CD4-positive, alpha-beta T cell treated with Interleukin-21 for 1 hour (primary cell): ENCODE results near the gene TUBB2A.
"Not testable (repeated sequence)": the region's sequence is repeated elsewhere in the genome, so short reads cannot be mapped to it uniquely, and the experiment has no call there.

Experiments used
- DNase-seq: peaks from one replicate; pipeline ENCODE4 v3.0.0-alpha.2; 2020

TUBB2A gene

GRCh38 chr6:3147914-3148757 lies 9.2 kb downstream of the TUBB2A start:
- no peak for DNase-seq

- DNase-seq = no peak
Measured at GRCh38 chr6:3144571-3144970, 12.8 kb downstream of the TUBB2A start.

- DNase-seq = no peak
Measured at GRCh38 chr6:3143158-3143557, 14.2 kb downstream of the TUBB2A start.

- no peak for DNase-seq
Measured at GRCh38 chr6:3142536-3142935, 14.8 kb downstream of the TUBB2A start.

GRCh38 chr6:3140201-3140600 lies 17.1 kb downstream of the TUBB2A start:
- no peak for DNase-seq

GRCh38 chr6:3139090-3139903 lies 18.0 kb downstream of the TUBB2A start:
- DNase-seq = no peak

- no peak for DNase-seq
Measured at GRCh38 chr6:3138341-3138740, 19.0 kb downstream of the TUBB2A start.

GRCh38 chr6:3137873-3138272 lies 19.5 kb downstream of the TUBB2A start:
- not testable (repeated sequence) for DNase-seq

GRCh38 chr6:3137057-3137777 lies 20.1 kb downstream of the TUBB2A start:
- DNase-seq = no peak

GRCh38 chr6:3136292-3137011 lies 20.9 kb downstream of the TUBB2A start:
- DNase-seq = no peak

- no peak for DNase-seq
Measured at GRCh38 chr6:3135668-3136291, 21.6 kb downstream of the TUBB2A start.

GRCh38 chr6:3133515-3133914 lies 23.8 kb downstream of the TUBB2A start:
- DNase-seq = no peak

GRCh38 chr6:3131695-3132094 lies 25.6 kb downstream of the TUBB2A start:
- no peak for DNase-seq

- DNase-seq = no peak
Measured at GRCh38 chr6:3128356-3129108, 28.8 kb downstream of the TUBB2A start.

- no peak for DNase-seq
Measured at GRCh38 chr6:3125815-3126214, 31.5 kb downstream of the TUBB2A start.

GRCh38 chr6:3124667-3125066 lies 32.7 kb downstream of the TUBB2A start:
- no peak for DNase-seq

GRCh38 chr6:3122823-3123182 lies 34.5 kb downstream of the TUBB2A start:
- DNase-seq = no peak

GRCh38 chr6:3120765-3121089 lies 36.6 kb downstream of the TUBB2A start:
- no peak for DNase-seq

GRCh38 chr6:3119040-3119723 lies 38.2 kb downstream of the TUBB2A start:
- DNase-seq = no peak

- peak; percentile 98 for DNase-seq
Measured at GRCh38 chr6:3118353-3119039, 38.8 kb downstream of the TUBB2A start, which contains the start of gene BPHL. Gene BPHL (plus strand): TSS chr6:3118711. CDS start chr6:3118741, 30 bp downstream.
